ENCODE data around the gene RAF1.

Gene RAF1

DNA sequence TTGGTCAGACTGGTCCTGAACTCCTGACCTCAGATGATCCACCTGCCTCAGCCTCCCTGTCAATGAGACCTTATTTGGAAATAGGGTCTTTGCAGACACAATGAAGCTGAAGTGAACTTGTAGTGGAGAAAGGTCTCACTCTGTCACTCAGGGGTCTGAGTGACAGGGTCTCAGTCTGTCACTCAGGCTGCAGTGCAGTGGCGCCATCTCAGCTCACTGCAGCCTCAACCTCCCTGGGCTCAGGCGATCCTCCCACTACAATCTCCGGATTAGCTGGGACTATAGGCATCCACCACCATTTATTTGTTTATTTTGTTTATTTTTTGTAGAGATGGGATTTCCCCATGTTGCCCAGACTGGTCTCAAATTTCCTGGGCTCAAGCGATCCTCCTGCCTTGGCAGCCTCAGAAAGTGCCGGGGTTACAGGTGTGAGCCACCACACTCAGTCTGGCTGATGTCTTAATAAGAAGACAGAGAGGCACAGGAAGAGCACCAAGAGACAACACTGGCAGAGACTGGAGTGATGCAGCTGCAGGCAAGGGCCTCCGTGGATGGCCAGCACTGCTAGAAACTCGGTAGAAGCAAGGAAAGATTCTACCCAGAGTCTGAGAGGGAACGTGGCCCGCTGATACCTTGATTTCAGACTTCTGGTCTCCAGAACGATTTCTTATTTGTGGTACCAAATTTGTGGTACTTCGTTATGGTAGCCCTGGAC, 26.2 kb upstream of the RAF1 start:
- H3K27ac ChIP-seq (ENCODE audit: low read depth, low read length), result no peak overlapping the region

DNA sequence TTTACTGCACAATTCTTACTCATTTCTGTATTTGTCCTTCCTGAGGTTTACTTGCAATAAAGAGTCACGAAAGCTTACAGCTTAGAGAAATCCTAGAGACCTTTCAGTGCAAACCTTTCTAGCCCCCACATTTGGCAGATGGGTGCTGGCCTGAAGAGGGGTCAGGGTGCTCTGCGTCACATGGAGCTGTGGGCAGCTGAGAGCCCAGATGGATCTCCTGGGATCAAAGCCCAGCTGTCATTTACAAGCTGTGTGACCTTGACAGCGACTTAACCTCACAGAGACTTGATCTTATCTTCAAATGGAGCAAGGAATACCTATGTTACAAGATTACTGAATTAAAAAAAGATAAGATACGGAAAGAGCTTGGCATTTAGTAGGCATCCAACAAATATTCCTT, 24.0 kb upstream of the RAF1 start:
- Histone ChIP-seq H3K4me2 (ENCODE audit: low read depth, low read length, poor library complexity, severe bottlenecking) (no peak overlapping the region), H3K9me3 (ENCODE audit: insufficient read depth, low read length) (no peaks in the 10 kb centered on the region), H3F3A (ENCODE audit: insufficient read depth) (no peaks in the 10 kb centered on the region), H2AFZ (ENCODE audit: low read depth, low read length, severe bottlenecking) (no peak overlapping the region), H3K27ac (ENCODE audit: low read depth, low read length) (no peak overlapping the region), H4K20me1 (ENCODE audit: low read depth, low read length) (no peaks in the 10 kb centered on the region), H3K9ac (ENCODE audit: low read length) (no peak overlapping the region), H3K79me2 (ENCODE audit: insufficient read depth, low read length) (no peaks in the 10 kb centered on the region), H3K27me3 (ENCODE audit: low read length) (no peaks in the 10 kb centered on the region), H3K36me3 (ENCODE audit: low read length) (no peaks in the 10 kb centered on the region), H3K9me2 (replicated peaks; ENCODE audit: insufficient read depth, low read length) (no peaks in the 10 kb centered on the region), H3K4me3 (ENCODE audit: insufficient read depth, low read length, poor library complexity, severe bottlenecking) (no peak overlapping the region)
- TF ChIP-seq EZH2phosphoT487 (conservative IDR thresholded peaks at IDR 0.05; ENCODE audit: low read length), result no peak

More for the DNA sequence above, 26.2 kb upstream of the RAF1 start:
- TF ChIP-seq, protein P1, sequence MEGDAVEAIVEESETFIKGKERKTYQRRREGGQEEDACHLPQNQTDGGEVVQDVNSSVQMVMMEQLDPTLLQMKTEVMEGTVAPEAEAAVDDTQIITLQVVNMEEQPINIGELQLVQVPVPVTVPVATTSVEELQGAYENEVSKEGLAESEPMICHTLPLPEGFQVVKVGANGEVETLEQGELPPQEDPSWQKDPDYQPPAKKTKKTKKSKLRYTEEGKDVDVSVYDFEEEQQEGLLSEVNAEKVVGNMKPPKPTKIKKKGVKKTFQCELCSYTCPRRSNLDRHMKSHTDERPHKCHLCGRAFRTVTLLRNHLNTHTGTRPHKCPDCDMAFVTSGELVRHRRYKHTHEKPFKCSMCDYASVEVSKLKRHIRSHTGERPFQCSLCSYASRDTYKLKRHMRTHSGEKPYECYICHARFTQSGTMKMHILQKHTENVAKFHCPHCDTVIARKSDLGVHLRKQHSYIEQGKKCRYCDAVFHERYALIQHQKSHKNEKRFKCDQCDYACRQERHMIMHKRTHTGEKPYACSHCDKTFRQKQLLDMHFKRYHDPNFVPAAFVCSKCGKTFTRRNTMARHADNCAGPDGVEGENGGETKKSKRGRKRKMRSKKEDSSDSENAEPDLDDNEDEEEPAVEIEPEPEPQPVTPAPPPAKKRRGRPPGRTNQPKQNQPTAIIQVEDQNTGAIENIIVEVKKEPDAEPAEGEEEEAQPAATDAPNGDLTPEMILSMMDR (IDR thresholded peaks at IDR 0.05; ENCODE audit: insufficient read depth, low read length, poor library complexity, severe bottlenecking), result no peak
- no peak for TF ChIP-seq EZH2phosphoT487 (conservative IDR thresholded peaks at IDR 0.05; ENCODE audit: low read length)
- Histone ChIP-seq H3K27me3 (ENCODE audit: low read length) (no peaks in the 10 kb centered on the region), H3K4me3 (ENCODE audit: insufficient read depth, low read length, poor library complexity, severe bottlenecking) (no peak overlapping the region), H3K79me2 (ENCODE audit: insufficient read depth, low read length) (no peaks in the 10 kb centered on the region), H2AFZ (ENCODE audit: low read depth, low read length, severe bottlenecking) (no peak overlapping the region), H3K4me2 (ENCODE audit: low read depth, low read length, poor library complexity, severe bottlenecking) (no peak overlapping the region), H3K9me2 (replicated peaks; ENCODE audit: insufficient read depth, low read length) (no peaks in the 10 kb centered on the region), H3K36me3 (ENCODE audit: low read length) (no peaks in the 10 kb centered on the region), H3K9ac (ENCODE audit: low read length) (no peak overlapping the region), H3F3A (ENCODE audit: insufficient read depth) (no peaks in the 10 kb centered on the region), H3K9me3 (ENCODE audit: insufficient read depth, low read length) (no peaks in the 10 kb centered on the region), H4K20me1 (ENCODE audit: low read depth, low read length) (no peaks in the 10 kb centered on the region)

- Histone ChIP-seq H2AFZ (ENCODE audit: low read depth, low read length, severe bottlenecking) (no peak overlapping the region), H3K9ac (ENCODE audit: low read length) (no peak overlapping the region), H4K20me1 (ENCODE audit: low read depth, low read length) (no peaks in the 10 kb centered on the region), H3K9me3 (ENCODE audit: insufficient read depth, low read length) (no peaks in the 10 kb centered on the region), H3K36me3 (ENCODE audit: low read length) (no peaks in the 10 kb centered on the region), H3K4me2 (ENCODE audit: low read depth, low read length, poor library complexity, severe bottlenecking) (no peak overlapping the region), H3K27ac (ENCODE audit: low read depth, low read length) (no peak overlapping the region), H3K27me3 (ENCODE audit: low read length) (no peaks in the 10 kb centered on the region), H3K79me2 (ENCODE audit: insufficient read depth, low read length) (no peaks in the 10 kb centered on the region), H3K4me3 (ENCODE audit: insufficient read depth, low read length, poor library complexity, severe bottlenecking) (no peak overlapping the region), H3F3A (ENCODE audit: insufficient read depth) (no peaks in the 10 kb centered on the region), H3K9me2 (replicated peaks; ENCODE audit: insufficient read depth, low read length) (no peaks in the 10 kb centered on the region)
- TF ChIP-seq, protein P1 (IDR thresholded peaks at IDR 0.05; ENCODE audit: insufficient read depth, low read length, poor library complexity, severe bottlenecking), result no peak
- TF ChIP-seq EZH2phosphoT487 (conservative IDR thresholded peaks at IDR 0.05; ENCODE audit: low read length), result no peak
These were observed 22.2 kb upstream of the RAF1 start for GRCh38 chr3:12686096-12686495.

GRCh38 chr3:12681943-12682390, 18.1 kb upstream of the RAF1 start:
- no peaks in the 10 kb centered on the region for H3K9me2 ChIP-seq (replicated peaks; ENCODE audit: insufficient read depth, low read length)
- no peak overlapping the region for H3K9ac ChIP-seq (ENCODE audit: low read length)
- no peak overlapping the region for H2AFZ ChIP-seq (ENCODE audit: low read depth, low read length, severe bottlenecking)
- no peaks in the 10 kb centered on the region for H3K36me3 ChIP-seq (ENCODE audit: low read length)
- H3K4me3 ChIP-seq (ENCODE audit: insufficient read depth, low read length, poor library complexity, severe bottlenecking), result no peak overlapping the region
- H3K9me3 ChIP-seq (ENCODE audit: insufficient read depth, low read length), result no peaks in the 10 kb centered on the region
- no peaks in the 10 kb centered on the region for H3F3A ChIP-seq (ENCODE audit: insufficient read depth)
- no peaks in the 10 kb centered on the region for H3K79me2 ChIP-seq (ENCODE audit: insufficient read depth, low read length)
- H3K27ac ChIP-seq (ENCODE audit: low read depth, low read length), result no peak overlapping the region
- no peak for TF ChIP-seq EZH2phosphoT487 (conservative IDR thresholded peaks at IDR 0.05; ENCODE audit: low read length)
- TF ChIP-seq, protein P1 (IDR thresholded peaks at IDR 0.05; ENCODE audit: insufficient read depth, low read length, poor library complexity, severe bottlenecking), result no peak
- no peaks in the 10 kb centered on the region for H4K20me1 ChIP-seq (ENCODE audit: low read depth, low read length)
- H3K27me3 ChIP-seq (ENCODE audit: low read length), result no peaks in the 10 kb centered on the region
- no peak overlapping the region for H3K4me2 ChIP-seq (ENCODE audit: low read depth, low read length, poor library complexity, severe bottlenecking)

Data from SU-DHL-6 (cell line).